GM18951 (cell line): Measurements from ENCODE around the gene NYAP2.

Experiments used
- POLR2A ChIP-seq: IDR thresholded peaks from 4 replicates; pipeline ENCODE4 v1.6.1; 2011; ENCODE audit warnings: mild to moderate bottlenecking; ENCODE audit not compliant: insufficient read length, insufficient read depth; ENCODE audit errors: extremely low read depth
- in situ Hi-C: fragments of 300-500 bp; cut with MboI; formaldehyde crosslinking; loops from one replicate; pipeline ENCODE4 v1.12.0; 2022; ENCODE audit warnings: low sequenced_read_pairs, mixed read lengths, inconsistent platforms; ENCODE audit not compliant: unreplicated experiment

NYAP2 gene

DNA sequence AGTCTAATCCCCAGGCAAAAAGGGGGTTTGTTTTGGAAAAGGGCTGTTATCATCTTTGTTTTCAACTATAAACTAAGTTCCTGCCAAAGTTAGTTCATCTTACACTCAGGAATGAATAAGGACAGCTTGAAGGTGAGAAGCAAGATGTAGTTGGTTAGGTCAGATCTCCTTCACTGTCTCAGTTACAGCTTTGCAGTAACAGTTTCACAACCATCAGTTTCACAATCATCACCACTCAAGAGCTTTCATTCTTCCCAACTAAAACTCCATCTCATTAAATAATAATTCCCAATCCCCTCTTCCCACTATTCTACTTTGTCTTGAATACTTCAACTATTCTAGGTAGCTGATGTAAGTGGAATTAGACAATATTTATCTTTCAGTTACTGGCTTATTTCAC is 200.9 kb downstream of the NYAP2 start:
- TF ChIP-seq POLR2A, result no peak
- in situ Hi-C loops, result no loop called here

DNA sequence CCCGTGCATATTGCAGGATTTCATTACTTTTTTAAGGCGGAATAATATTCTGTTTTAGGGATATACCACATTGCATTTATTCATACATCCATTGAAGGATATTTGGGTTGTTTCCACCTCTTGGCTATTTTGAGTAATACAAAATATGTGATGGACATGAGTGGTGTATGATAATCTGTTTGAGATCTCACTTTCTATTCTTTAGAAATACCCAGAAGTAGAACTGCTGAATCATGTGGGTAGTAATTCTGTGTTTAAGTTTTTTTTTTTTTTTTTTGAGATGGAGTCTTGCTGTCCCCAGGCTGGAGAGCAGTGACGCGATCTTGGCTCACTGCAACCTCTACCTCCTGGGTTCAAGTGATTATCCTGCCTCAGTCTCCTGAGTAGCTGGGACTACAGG is 201.4 kb downstream of the NYAP2 start:
- in situ Hi-C loops, result no loop called here
- no peak for TF ChIP-seq POLR2A

DNA sequence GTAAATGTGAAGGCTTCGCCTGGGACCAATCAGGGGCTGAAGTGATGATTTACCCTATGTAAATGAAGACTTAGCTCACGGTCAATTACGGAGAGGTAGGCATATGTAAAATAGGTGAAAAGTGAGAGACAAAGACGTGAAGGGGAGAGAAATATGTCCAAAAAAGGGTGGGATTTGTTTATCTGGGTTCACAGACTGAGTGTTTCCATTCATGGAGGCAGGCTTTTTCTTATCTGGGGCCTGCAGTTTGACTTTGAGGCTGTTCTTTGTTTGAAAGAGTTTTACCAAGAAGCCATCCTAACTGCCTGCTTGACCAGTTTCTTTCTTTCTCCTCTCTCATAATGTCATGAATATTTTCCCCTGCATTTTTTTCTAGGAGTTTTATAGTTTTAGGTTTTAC is 202.7 kb downstream of the NYAP2 start:
- in situ Hi-C loops, result no loop called here
- TF ChIP-seq POLR2A, result no peak

DNA sequence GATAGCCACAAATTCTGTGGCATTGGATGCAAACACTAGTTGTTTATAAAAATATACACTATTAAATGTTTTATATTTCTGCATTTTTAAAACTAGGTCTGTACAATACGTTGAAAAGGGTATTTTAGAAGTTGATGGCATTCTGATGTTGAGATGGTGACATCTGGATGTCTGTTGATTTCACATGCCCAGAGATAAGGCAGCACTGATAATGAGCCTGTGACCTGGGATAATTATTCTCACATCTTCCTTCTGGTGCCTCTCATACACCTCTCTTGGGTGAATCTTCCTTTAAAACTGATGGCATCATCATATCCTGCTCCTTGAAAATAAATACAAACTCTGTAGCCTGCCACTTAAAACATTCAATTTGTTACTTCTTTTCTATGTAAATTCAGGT is 208.6 kb downstream of the NYAP2 start:
- TF ChIP-seq POLR2A, result no peak
- in situ Hi-C loops, result no loop called here

DNA sequence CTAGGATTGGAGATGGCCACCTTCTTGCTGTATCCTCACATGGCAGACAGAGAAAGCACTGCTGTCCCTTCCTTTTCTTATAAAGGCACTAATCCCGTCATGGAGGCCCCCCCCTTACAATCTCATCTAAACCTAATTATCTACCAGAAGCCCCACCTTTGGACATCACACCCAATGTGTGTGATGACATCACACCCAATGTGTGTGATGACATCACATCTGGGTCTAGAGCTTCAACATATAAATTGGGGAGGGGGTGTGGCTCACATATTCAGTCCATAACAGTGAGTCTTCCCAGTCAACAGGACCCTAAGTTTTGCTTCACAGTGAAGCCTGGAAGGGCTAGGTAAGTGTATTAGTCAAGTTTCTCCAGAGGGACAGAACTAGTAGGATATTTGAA is 213.1 kb downstream of the NYAP2 start:
- in situ Hi-C loops, result no loop called here
- no peak for TF ChIP-seq POLR2A

DNA sequence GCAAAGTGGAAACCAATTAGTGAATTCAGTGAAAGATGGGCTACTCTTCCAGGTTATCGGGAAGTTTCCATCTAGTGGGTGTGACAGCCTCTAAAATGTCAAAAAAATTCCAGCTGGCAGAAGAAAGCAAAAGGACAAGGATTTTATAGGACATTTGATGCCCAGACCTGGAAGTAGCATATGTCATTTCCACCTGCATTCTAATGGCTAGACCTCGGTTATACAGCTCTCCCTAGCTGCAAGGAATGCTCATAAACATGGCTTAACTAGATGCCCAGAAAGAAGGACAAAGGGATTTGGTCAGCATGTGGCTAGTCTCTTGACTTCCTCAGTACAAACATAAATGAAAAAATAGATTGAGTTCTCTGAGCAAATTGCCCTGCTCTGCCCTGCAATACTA is 215.4 kb downstream of the NYAP2 start:
- no peak for TF ChIP-seq POLR2A
- in situ Hi-C loops, result no loop called here

DNA sequence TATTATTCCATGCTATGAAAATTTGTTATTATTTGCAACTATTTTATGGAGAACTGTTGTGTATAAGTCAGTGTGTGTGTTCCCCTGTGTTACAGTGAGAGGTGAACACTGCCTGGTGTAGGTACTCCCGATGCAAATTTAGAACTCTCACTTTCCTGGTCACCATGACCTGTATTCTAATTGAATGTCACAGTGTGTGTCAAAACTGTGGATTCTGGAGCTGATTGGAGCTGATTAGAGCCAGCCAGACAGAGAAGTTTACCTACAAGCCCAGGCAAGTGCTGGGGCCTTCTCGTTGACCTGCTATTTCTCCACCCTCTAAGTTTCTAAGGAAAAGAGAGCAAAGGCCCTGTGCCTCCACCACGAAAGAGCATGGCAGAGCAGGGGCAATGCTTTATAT is 216.0 kb downstream of the NYAP2 start:
- in situ Hi-C loops, result no loop called here
- no peak for TF ChIP-seq POLR2A

DNA sequence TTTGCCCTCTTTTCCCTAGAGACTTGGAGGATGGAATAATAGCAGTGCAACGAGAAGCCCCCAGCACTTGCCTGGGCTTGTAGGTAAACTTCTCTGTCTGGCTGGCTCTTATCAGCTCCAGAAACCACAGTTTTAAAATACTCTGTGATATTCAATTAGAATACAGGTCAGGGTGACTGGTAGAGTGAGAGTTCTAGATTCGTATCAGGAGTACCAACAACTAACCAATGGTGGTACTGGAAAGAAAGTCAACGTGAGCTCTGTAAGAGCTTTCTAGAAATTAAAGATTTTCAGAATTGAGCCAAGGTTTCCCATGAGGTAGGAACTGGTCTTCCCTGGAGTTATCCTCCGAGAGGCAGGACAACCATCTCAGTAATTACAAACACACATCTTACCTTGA is 216.9 kb downstream of the NYAP2 start:
- in situ Hi-C loops, result no loop called here
- no peak for TF ChIP-seq POLR2A

DNA sequence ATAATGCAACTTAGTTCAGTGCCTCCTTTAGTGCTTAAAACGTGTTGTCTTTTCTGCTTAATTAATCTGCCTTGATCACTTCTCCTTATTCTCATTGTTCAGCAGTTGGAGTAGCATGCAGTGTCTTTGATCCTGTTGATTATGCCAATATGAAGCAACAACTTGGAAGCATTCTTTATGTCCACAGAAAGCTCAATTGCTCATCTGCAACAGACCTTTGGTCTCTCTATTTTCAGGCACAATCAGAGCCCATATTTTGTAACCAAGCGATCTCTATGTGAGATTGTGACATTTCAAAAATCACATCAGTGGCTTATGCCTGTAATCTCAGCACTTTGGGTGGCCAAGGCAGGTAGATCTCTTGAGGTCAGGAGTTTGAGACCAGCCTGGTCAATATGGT is 217.3 kb downstream of the NYAP2 start:
- no peak for TF ChIP-seq POLR2A

DNA sequence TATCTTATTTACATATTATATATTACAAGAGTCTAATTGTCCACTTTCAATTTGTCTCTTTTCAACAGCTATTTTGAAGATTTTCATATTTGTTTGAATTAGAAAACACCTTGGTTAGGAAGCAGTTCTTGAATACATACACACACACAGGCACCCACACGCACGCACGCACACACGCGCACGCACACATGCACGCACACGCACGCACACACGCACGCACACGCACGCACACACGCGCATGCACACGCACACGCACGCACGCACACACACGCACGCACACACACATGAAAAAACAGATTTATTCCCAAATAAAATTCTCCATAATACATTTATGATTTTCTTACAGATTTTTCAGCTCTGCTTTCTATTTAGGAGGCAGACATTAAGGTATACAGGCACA is 220.7 kb downstream of the NYAP2 start:
- in situ Hi-C loops, result no loop called here
- TF ChIP-seq POLR2A, result no peak

More for the DNA sequence above, 217.3 kb downstream of the NYAP2 start:
- in situ Hi-C loops, result no loop called here

DNA sequence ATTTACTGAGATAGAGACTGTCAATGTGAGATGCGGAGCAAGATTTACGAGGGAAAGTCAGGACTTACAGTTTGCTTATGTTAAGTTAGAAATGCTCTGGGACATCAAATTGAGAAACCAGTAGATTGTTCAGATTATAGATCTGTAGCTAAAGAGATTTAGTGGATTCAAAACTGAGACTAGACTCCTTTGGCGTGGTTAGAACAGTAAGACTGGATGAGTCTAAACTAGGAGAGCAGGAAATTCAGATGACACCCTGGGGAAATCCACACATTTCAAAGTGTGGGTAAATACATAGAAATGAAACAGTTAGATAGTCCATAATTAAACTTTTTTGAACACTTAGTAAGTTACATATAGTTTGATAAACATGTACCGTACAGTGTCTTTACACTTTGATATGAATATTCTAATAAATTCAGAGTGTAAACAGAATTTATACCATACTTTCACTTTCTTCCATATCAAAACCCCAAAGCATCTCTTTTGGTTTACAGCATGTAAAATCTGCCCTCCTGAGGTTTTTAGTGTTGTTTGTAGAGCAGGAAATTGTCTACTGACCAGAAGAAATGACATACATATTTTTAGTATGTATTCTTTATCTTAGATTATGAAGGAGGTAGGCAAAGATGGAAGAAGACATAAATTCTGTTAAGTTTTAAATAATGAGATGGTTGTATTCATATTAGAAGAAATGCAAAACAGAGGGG is 231.5 kb downstream of the NYAP2 start:
- no peak for TF ChIP-seq POLR2A
- in situ Hi-C loops, result no loop called here

DNA sequence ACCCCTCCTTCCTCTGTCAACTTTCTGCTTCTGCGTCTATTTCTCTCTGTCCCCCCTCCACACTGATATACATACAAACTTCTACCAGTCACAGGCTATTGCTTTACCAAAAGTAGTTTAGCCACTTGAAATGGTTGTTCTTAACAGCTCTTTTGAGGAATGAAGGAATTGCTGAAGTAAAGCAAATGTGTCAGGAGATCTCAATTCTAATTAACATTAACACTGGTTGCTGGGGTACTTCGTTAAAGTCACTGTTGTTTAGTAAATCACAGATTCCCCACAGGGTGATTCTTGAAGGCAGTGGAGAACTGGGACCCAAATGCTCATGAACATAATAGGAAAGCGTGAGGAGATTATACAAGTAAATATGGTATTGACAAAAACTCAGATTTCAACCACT is 232.8 kb downstream of the NYAP2 start:
- in situ Hi-C loops, result no loop called here
- TF ChIP-seq POLR2A, result no peak

DNA sequence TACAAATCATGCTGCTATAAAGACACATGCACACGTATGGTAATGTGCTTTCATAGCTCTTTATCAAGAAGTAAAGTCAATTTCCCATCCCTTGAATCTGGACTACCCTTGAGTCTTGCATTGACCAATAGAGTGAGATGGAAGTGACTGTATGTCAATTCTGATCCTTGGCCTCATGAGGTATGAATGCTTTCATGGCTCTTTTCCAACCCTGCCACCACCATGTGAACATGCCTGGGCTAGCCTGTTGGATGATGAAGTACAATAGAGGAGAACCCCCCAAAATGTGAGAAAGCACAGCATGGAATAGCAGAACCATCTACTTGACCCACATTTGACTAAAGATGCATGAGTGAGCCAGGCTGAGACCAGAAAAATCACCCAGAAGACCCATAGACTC is 237.0 kb downstream of the NYAP2 start:
- in situ Hi-C loops, result no loop called here
- TF ChIP-seq POLR2A, result no peak

DNA sequence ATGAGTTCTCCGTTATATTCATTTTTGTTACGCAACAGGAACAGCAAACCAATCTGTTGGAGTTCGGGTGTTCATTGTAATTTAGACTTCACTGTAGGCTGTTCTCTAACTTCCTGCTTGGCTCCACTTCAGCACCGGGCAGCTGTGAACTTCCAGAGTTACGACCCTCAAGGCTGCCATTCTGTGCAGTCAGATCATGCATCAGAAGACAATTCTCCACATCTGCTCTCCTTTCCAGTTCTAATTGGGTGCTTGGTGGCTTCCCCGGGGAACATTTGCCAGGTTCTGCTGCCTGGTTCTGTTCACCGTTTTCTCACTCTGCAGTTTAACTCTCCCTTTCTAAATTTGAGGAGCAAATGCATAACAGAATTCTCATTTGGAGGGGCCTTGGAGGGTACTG is 237.7 kb downstream of the NYAP2 start:
- no peak for TF ChIP-seq POLR2A
- in situ Hi-C loops, result no loop called here

DNA sequence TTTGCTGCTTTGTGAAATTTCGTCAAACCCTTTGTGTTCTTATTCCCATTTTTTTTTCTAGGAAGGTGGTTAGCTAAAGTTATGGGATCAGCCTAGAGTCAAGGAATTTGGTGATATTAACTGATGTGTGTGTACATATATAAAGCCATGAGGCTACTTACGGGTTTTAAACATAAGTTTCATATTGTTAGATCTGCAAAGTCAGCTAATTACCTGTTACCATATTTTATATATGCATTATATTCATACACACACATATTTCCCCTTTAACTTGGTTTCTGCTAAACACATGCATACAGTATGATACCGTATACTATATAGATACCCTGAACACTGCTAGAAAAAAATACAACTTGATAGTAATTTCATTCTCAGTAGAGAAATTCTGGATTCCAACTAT is 241.0 kb downstream of the NYAP2 start:
- in situ Hi-C loops, result loop anchor here (10.0 kb wide), 1 partner anchor 516 kb away; no protein-coding TSS in a partner anchor
- TF ChIP-seq POLR2A, result no peak
